Heart left ventricle (tissue), 16 donors: Measurements from ENCODE around the gene MFSD1. TPM values are rescaled to one million over a fixed set of nuclear protein-coding genes. Genes with fewer than 3 reads are reported as not detected.
"Not testable (repeated sequence)": the region's sequence is repeated elsewhere in the genome, so short reads cannot be mapped to it uniquely, and the experiment has no call there.

Experiments used
- ATAC-seq, 4 donors: fragments of 200-7000 bp; cut with Tn5 transposase; one replicate each; pipeline ENCODE4 v1.9.1; 2020 to 2022; ENCODE audit warnings: moderate library complexity in 4 of 4, mild to moderate bottlenecking in 3 of 4, moderate number of reproducible peaks in 1 of 4
- DNase-seq, 5 donors: peaks; one replicate each; pipeline ENCODE4 v3.0.0-alpha.2; 2020
- H3K27ac ChIP-seq, 12 donors: fragments of 200-600 bp; sonication (generic) in 4 of 12; one replicate each; pipeline versions ENCODE4 v1.5.0 to v1.8.0; 2016 to 2022; ENCODE audit warnings: mild to moderate bottlenecking in 2 of 12
- H3K27me3 ChIP-seq, 9 donors: fragments of 200-600 bp; sonication (generic) in 2 of 9; one replicate each; pipeline versions ENCODE4 v1.5.1 to v1.8.0; 2016 to 2022; ENCODE audit warnings: mild to moderate bottlenecking in 3 of 9
- H3K36me3 ChIP-seq, 9 donors: fragments of 200-600 bp; sonication (generic) in 2 of 9; one replicate each; pipeline versions ENCODE4 v1.5.0 to v1.8.0; 2018 to 2022; ENCODE audit warnings: mild to moderate bottlenecking in 2 of 9
- H3K4me1 ChIP-seq, 12 donors: fragments of 200-600 bp; sonication (generic) in 4 of 12; one replicate each; pipeline versions ENCODE4 v1.5.0 to v1.8.0; 2016 to 2022; ENCODE audit warnings: mild to moderate bottlenecking in 3 of 12
- H3K4me3 ChIP-seq, 12 donors: fragments of 200-600 bp; sonication (generic) in 4 of 12; one replicate each; pipeline versions ENCODE4 v1.5.0 to v1.8.0; 2017 to 2022; ENCODE audit warnings: mild to moderate bottlenecking in 9 of 12, moderate library complexity in 4 of 12
- H3K9me3 ChIP-seq, 12 donors: fragments of 200-600 bp; sonication (generic) in 4 of 12; one replicate each; pipeline versions ENCODE4 v1.5.0 to v1.8.0; 2016 to 2022; ENCODE audit warnings: mild to moderate bottlenecking in 1 of 12
- CTCF ChIP-seq, 12 donors: fragments of 200-600 bp; sonication (generic) in 4 of 12; IDR thresholded peaks; one replicate each; pipeline versions ENCODE4 v1.5.0 to v1.8.0; 2018 to 2022; ENCODE audit warnings: antibody characterized with exemption in 12 of 12, mild to moderate bottlenecking in 5 of 12
- POLR2A ChIP-seq, 2 donors: fragments of 450-650 bp; IDR thresholded peaks; one replicate each; pipeline ENCODE4 v1.6.1; 2017; ENCODE audit warnings: antibody characterized with exemption in 2 of 2, mild to moderate bottlenecking in 2 of 2, moderate library complexity in 2 of 2
- WGBS, 4 donors: extraction: QIAGEN DNeasy Blood & Tissue Kit in 2 of 4; methylation state at CpG; one replicate each; pipeline versions ENCODE4 v1.1.5 to v1.1.7; 2013 to 2018; 5-methylcytosine and 5-hydroxymethylcytosine counted together
- intact Hi-C, 10 donors: fragments of 100-400 bp; cut with DNase I; formaldehyde crosslinking; loops; one replicate each; pipeline versions ENCODE4 v1.11.1 to v1.14.2; 2022
- polyA plus RNA-seq, 2 donors: library from polyadenylated mRNA; stranded (reverse); fragments of 200-250 nt; gene quantifications; one replicate each; pipeline ENCODE4 v1.2.3, GENCODE V29; 2013
- total RNA-seq, 9 donors: library from RNA; depleted of rRNA in 2 of 9; stranded (reverse); fragments of >200 nt in 2 of 9; fragmentation: NEBNext Ultra II Directional in 3 of 9; extraction: Animal tissue kit (Norgen Biotek cat#: 25700) in 3 of 9; gene quantifications; one replicate each; pipeline versions ENCODE4 v1.1.0 to v1.2.4, GENCODE V29; 2016 to 2023
- donor health status: ischemic (EF 13 %, LVEDD 7.1; RV severe dilation, severe dysfunction).
- donor health status: healthy with polysubstance abuse.
- donor health status: DM: no; HTN: yes; CAD: no.
- donor health status: DM: no; HTN: no; CAD: no.
- donor health status: ischemic (EF 25% LVEDD 6.9; RV normal size, moderate dysfunction).
- donor health status: ischemic (EF 25% LVEDD 5.7; RV mildly dilated, moderate dysfunction).
- donor health status: healthy.
- donor health status: DM: yes; HTN: yes; CAD: no.
- donor health status: ischemic (EF 35%, LVEDD 5.7; RV mildly dilated, moderate dysfunction).
- donor health status: nonischemic (EF 11% LVEDD 7.7; RV severe dilation, severe dysfunction).
- donor health status: DM: yes; HTN: yes; CAD: no.
- donor health status: PGD.
- donor health status: ischemic (EF 29% LVEDD 5.4; RV normal size, mild dysfunction).
- donor health status: nonischemic (EF 23%, LVEDD 6.1; RV moderate dilation, normal function).

Gene MFSD1
- total and polyA plus RNA-seq, 11 donors, result 9.6 to 71.4 (median 35.7) TPM

- no peak for TF ChIP-seq POLR2A (IDR thresholded peaks at IDR 0.05)
- no peak for TF ChIP-seq CTCF (IDR thresholded peaks at IDR 0.05)
- DNase-seq, result no peak
- Histone ChIP-seq H3K4me3 (no peak overlapping the region), H3K27me3 (no peaks in the 10 kb centered on the region), H3K36me3 (no peaks in the 10 kb centered on the region), H3K27ac (no peak overlapping the region), H3K4me1 (peaks cover 0 to 10% (median 0%) of the 10 kb centered on the region in 12 donors), H3K9me3 (peaks cover 0 to 8% (median 0%) of the 10 kb centered on the region in 12 donors)
- intact Hi-C loops, result loop anchor here in 6 of 10 donors (5.0 to 10.0 kb wide), 6 partner anchors 116 to 251 kb away; partner anchors contain the start of gene LXN (in 1 of the 6)
- no peak for ATAC-seq
- 95 to 98% (median 97%) methylated on average over 1 of the region's 1 CpG for WGBS, 4 donors
Measured at GRCh38 chr3:158788446-158788845, 13.4 kb upstream of the MFSD1 start.

GRCh38 chr3:158789592-158789991 lies 12.3 kb upstream of the MFSD1 start:
- Histone ChIP-seq H3K4me1 (peaks cover 0 to 10% (median 0%) of the 10 kb centered on the region in 12 donors), H3K27ac (no peak overlapping the region), H3K4me3 (no peak overlapping the region), H3K27me3 (no peaks in the 10 kb centered on the region), H3K36me3 (no peaks in the 10 kb centered on the region), H3K9me3 (peaks cover 0 to 12% (median 0%) of the 10 kb centered on the region in 12 donors)
- ATAC-seq (peak in 1 of 4 donors; percentile 57), DNase-seq (no peak)
- intact Hi-C loops, result loop anchor here in 6 of 10 donors (5.0 to 10.0 kb wide), 6 partner anchors 117 to 252 kb away; partner anchors contain the start of gene LXN (in 1 of the 6)
- WGBS, 4 donors, result 88 to 95% (median 90%) methylated on average over 1 of the region's 1 CpG
- TF ChIP-seq POLR2A (IDR thresholded peaks at IDR 0.05) (no peak), CTCF (IDR thresholded peaks at IDR 0.05) (peak in 7 of 12 donors; percentile 12 to 49 (median 32))

GRCh38 chr3:158790901-158791589 lies 10.8 kb upstream of the MFSD1 start:
- H3K4me3 ChIP-seq, result peak overlapping the region in 5 of 12 donors; percentile 11 to 32 (median 21)
- TF ChIP-seq CTCF (IDR thresholded peaks at IDR 0.05), result peak; percentile 74 to 95 (median 86)
- TF ChIP-seq POLR2A (IDR thresholded peaks at IDR 0.05), result no peak
- ATAC-seq (peak in 2 of 4 donors; percentile 45 to 65), DNase-seq (peak in 1 of 5 donors; percentile 32)
- H3K27me3 ChIP-seq, result no peaks in the 10 kb centered on the region
- H3K4me1 ChIP-seq, result peaks cover 0 to 10% (median 0%) of the 10 kb centered on the region in 12 donors
- WGBS, 4 donors, result 11 to 16% (median 15%) methylated on average over 11 of the region's 11 CpGs
- H3K36me3 ChIP-seq, result no peaks in the 10 kb centered on the region
- intact Hi-C loops, result loop anchor here (1.0 to 10.0 kb wide), 11 partner anchors 59 to 1176 kb away; partner anchors contain the start of genes LXN (in 1 of the 10) and RARRES1 (in 1 of the 10)
- H3K9me3 ChIP-seq, result peaks cover 0 to 15% (median 0%) of the 10 kb centered on the region in 12 donors
- no peak overlapping the region for H3K27ac ChIP-seq

- WGBS, 4 donors, result 2 to 19% (median 17%) methylated on average over 1 of the region's 1 CpG
- peak in 3 of 12 donors; percentile 2 to 21 (median 13) for TF ChIP-seq CTCF (IDR thresholded peaks at IDR 0.05)
- peaks cover 0 to 15% (median 0%) of the 10 kb centered on the region in 12 donors for H3K9me3 ChIP-seq
- not testable (repeated sequence) for H3K27me3 ChIP-seq, H3K36me3 ChIP-seq, DNase-seq, ATAC-seq, H3K27ac ChIP-seq, H3K4me1 ChIP-seq, H3K4me3 ChIP-seq
- intact Hi-C loops, result loop anchor here (1.0 to 10.0 kb wide), 11 partner anchors 59 to 1177 kb away; partner anchors contain the start of genes LXN (in 1 of the 10) and RARRES1 (in 1 of the 10)
Measured at GRCh38 chr3:158791590-158791920, 10.3 kb upstream of the MFSD1 start.
